DOHH2 (cell line): ENCODE measurements around the gene SLC9A7.
A peak's percentile ranks its signal among the peaks of the same experiment; 100 is the strongest.

Experiments
- H3F3A ChIP-seq: fragments of 200-600 bp; sonication (generic), shearing (Covaris generic); 2 replicates; pipeline ENCODE4 v1.6.0; 2016; ENCODE audit warnings: antibody characterized with exemption, mild to moderate bottlenecking; ENCODE audit not compliant: control insufficient read depth, insufficient read depth
- H3K27ac ChIP-seq: fragments of 200-600 bp; sonication (generic); 2 replicates; pipeline ENCODE4 v1.5.1; 2014; ENCODE audit warnings: low read depth, mild to moderate bottlenecking, low read length, moderate library complexity
- H3K27me3 ChIP-seq: fragments of 200-600 bp; sonication (generic); 2 replicates; pipeline ENCODE4 v1.6.1; 2014; ENCODE audit warnings: mild to moderate bottlenecking, low read length, mixed read lengths; ENCODE audit not compliant: control insufficient read depth
- H3K36me3 ChIP-seq: fragments of 200-600 bp; sonication (generic); 2 replicates; pipeline ENCODE4 v1.6.1; 2014; ENCODE audit warnings: mild to moderate bottlenecking, low read length, moderate library complexity, mixed read lengths; ENCODE audit not compliant: control insufficient read depth
- H3K4me1 ChIP-seq: fragments of 200-600 bp; sonication (generic); 2 replicates; pipeline ENCODE4 v1.6.1; 2014; ENCODE audit warnings: mild to moderate bottlenecking, low read length, mixed read lengths; ENCODE audit not compliant: control insufficient read depth
- H3K4me2 ChIP-seq: fragments of 200-600 bp; sonication (generic); 2 replicates; pipeline ENCODE4 v1.6.0; 2014; ENCODE audit warnings: mild to moderate bottlenecking, low read length, moderate library complexity
- H3K4me3 ChIP-seq: fragments of 200-600 bp; sonication (generic); 2 replicates; pipeline ENCODE4 v1.5.1; 2014; ENCODE audit warnings: mild to moderate bottlenecking, low read length, mixed read lengths
- H3K79me2 ChIP-seq: fragments of 200-600 bp; sonication (generic); 2 replicates; pipeline ENCODE4 v1.6.1; 2014; ENCODE audit warnings: mild to moderate bottlenecking, low read length, mixed read lengths; ENCODE audit not compliant: control insufficient read depth
- H3K9me2 ChIP-seq: fragments of 200-600 bp; sonication (generic); replicated peaks from 2 replicates; pipeline ENCODE4 v1.6.1; 2014; ENCODE audit warnings: mild to moderate bottlenecking, low read length, mixed read lengths; ENCODE audit not compliant: control insufficient read depth
- H3K9me3 ChIP-seq: fragments of 200-600 bp; sonication (generic); 2 replicates; pipeline ENCODE4 v1.6.1; 2014; ENCODE audit warnings: antibody characterized with exemption, low read length, mixed read lengths; ENCODE audit not compliant: control insufficient read depth, insufficient read depth
- H4K20me1 ChIP-seq: fragments of 200-600 bp; sonication (generic); 2 replicates; pipeline ENCODE4 v1.6.0; 2014; ENCODE audit warnings: low read depth, mild to moderate bottlenecking, antibody characterized with exemption, low read length, moderate library complexity; ENCODE audit not compliant: control insufficient read depth, insufficient read depth
- EZH2phosphoT487 ChIP-seq: fragments of 200-600 bp; sonication (generic); IDR thresholded peaks from 2 replicates; pipeline ENCODE4 v1.6.1; 2017; ENCODE audit warnings: borderline replicate concordance, mild to moderate bottlenecking, antibody characterized with exemption, low read length, moderate library complexity, mixed read lengths
- TF ChIP-seq, protein P1 (sequence below): fragments of 200-600 bp; sonication (generic); IDR thresholded peaks from one replicate; pipeline ENCODE4 v1.5.1; 2014; ENCODE audit warnings: antibody characterized with exemption, mild to moderate bottlenecking, low read depth, low read length; ENCODE audit not compliant: poor library complexity, severe bottlenecking

Gene SLC9A7

DNA sequence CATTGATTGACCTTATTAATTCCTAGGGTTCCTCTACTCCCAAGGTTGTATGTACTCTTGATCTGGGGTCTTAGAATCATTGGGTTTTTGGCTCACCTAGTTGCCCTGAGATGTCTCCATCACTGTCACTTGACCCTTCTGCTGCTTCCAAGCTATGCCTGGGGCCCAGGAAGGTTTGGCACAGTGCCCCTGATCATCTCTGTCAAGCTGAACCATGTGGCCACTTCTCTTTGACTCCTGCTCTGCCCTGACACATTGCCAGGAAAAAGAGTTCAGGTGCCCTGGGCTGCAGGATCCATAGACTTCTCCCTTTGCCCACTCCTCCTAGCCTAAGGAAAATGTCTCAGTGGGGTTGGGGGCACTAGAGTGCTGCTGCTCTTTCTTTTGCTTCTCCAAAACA is 189.3 kb downstream of the SLC9A7 start:
- peaks cover 7% of the 10 kb centered on the region; the same call in 1 of the 2 replicates for H3F3A ChIP-seq
- no peaks in the 10 kb centered on the region for H3K9me2 ChIP-seq
- H3K27ac ChIP-seq = no peak overlapping the region
- peaks cover 28% of the 10 kb centered on the region for H3K4me1 ChIP-seq
- no peak overlapping the region for H3K4me2 ChIP-seq
- no peaks in the 10 kb centered on the region for H3K9me3 ChIP-seq
- no peak overlapping the region for H3K4me3 ChIP-seq
- H3K27me3 ChIP-seq = peaks cover 18% of the 10 kb centered on the region
- H3K36me3 ChIP-seq = no peaks in the 10 kb centered on the region
- no peaks in the 10 kb centered on the region for H3K79me2 ChIP-seq
- no peaks in the 10 kb centered on the region for H4K20me1 ChIP-seq
- TF ChIP-seq EZH2phosphoT487 = no peak
- TF ChIP-seq, protein P1, sequence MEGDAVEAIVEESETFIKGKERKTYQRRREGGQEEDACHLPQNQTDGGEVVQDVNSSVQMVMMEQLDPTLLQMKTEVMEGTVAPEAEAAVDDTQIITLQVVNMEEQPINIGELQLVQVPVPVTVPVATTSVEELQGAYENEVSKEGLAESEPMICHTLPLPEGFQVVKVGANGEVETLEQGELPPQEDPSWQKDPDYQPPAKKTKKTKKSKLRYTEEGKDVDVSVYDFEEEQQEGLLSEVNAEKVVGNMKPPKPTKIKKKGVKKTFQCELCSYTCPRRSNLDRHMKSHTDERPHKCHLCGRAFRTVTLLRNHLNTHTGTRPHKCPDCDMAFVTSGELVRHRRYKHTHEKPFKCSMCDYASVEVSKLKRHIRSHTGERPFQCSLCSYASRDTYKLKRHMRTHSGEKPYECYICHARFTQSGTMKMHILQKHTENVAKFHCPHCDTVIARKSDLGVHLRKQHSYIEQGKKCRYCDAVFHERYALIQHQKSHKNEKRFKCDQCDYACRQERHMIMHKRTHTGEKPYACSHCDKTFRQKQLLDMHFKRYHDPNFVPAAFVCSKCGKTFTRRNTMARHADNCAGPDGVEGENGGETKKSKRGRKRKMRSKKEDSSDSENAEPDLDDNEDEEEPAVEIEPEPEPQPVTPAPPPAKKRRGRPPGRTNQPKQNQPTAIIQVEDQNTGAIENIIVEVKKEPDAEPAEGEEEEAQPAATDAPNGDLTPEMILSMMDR = no peak

DNA sequence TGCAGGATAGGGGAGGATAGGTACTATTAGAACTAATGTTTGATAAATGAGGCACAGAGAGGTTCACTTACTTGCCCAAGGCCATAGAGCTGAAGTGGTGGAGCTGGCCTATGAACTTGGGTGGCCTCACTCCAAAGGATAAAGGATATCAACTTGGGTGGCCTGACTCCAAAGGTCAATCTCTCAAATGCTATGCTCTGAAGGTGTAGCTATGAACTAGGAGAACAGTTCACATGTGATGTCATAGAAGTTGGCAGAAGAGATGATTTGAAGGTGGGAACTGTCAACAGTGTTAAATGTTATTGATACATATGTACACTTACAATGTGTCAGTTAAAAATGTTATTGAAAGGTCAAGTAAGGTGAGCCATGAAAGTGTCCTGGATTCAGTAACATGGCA is 191.5 kb downstream of the SLC9A7 start:
- Histone ChIP-seq H3K9me3 (no peaks in the 10 kb centered on the region), H3K4me1 (peaks cover 13% of the 10 kb centered on the region), H3F3A (peaks cover 3% of the 10 kb centered on the region; the same call in 1 of the 2 replicates), H3K9me2 (no peaks in the 10 kb centered on the region), H3K27me3 (peaks cover 8% of the 10 kb centered on the region), H4K20me1 (no peaks in the 10 kb centered on the region), H3K36me3 (no peaks in the 10 kb centered on the region), H3K4me3 (no peak overlapping the region), H3K27ac (no peak overlapping the region), H3K4me2 (no peak overlapping the region), H3K79me2 (no peaks in the 10 kb centered on the region)
- TF ChIP-seq EZH2phosphoT487 = no peak
- TF ChIP-seq, protein P1 = no peak

DNA sequence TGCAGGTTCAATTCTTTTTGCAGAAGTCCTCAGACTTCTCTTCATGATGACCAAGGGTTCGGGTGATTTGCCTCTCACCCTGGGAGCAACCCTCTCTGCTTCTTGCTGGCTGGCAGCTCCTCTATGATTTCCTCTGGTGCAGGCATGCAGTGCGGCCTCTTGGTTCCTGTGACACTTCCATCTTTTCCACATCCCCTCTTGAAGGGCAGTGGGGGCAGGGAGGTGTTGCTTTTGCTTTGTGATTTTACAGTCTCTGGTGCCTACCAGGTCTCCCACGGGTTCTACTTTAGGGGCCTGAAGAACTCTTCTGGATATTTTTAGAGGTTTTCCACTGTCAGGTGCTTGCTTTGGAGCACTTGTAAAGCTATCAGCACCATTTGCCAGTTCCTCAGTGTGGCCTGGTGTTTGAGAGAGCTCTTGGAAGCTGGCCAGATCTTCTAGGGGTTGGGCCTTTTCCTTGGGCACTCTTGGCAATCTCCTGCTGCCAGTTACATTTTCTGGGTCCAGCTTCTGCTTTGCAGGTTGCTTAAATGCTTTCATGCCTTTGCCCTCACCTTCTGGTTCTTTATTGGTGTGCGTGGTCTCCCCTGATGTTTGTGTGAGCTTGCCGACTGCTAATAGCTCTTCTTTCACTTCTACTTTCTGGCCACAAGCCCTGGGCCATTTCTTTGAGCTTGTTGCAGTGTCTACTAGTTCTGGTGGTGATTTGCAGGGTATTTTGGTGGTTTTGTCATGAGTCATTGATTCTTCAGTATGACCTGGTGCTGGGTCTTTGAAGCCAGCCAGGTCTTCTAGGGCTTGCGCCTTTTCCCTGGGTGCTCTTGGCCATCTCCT is 196.9 kb downstream of the SLC9A7 start:
- H3K4me1 ChIP-seq = peaks cover 13% of the 10 kb centered on the region
- H3K79me2 ChIP-seq = no peaks in the 10 kb centered on the region
- TF ChIP-seq, protein P1 = no peak
- no peak for TF ChIP-seq EZH2phosphoT487
- no peak overlapping the region for H3K4me3 ChIP-seq
- H3K27me3 ChIP-seq = no peaks in the 10 kb centered on the region
- H4K20me1 ChIP-seq = no peaks in the 10 kb centered on the region
- H3K9me2 ChIP-seq = no peaks in the 10 kb centered on the region
- H3F3A ChIP-seq = no peaks in the 10 kb centered on the region
- no peaks in the 10 kb centered on the region for H3K36me3 ChIP-seq
- no peak overlapping the region for H3K27ac ChIP-seq
- no peaks in the 10 kb centered on the region for H3K9me3 ChIP-seq
- 0 out of 2 replicates have a peak overlapping the region, but pooled peaks have one; percentile 8 for H3K4me2 ChIP-seq
